Gastroesophageal sphincter (tissue), 4 donors: ENCODE measurements around the gene LETM1. TPM values are rescaled to one million over a fixed set of nuclear protein-coding genes. Genes with fewer than 3 reads are reported as not detected.

Experiments used
- ATAC-seq: fragments of 150-250 bp; one replicate; pipeline ENCODE4 v1.9.1; 2016; ENCODE audit warnings: mild to moderate bottlenecking, moderate library complexity
- H3K27ac ChIP-seq, 4 donors: fragments of 200-600 bp; sonication (generic) in 3 of 4; 1 replicate in 3 of 4; 2 replicates in 1 of 4; pipeline ENCODE4 v1.5.1; 2016 to 2019
- H3K27me3 ChIP-seq: fragments of 200-600 bp; sonication (generic); one replicate; pipeline ENCODE4 v1.5.1; 2019
- H3K36me3 ChIP-seq, 2 donors: fragments of 200-600 bp; sonication (generic); one replicate each; pipeline ENCODE4 v1.5.1; 2019; ENCODE audit warnings: control low read depth in 1 of 2
- H3K4me1 ChIP-seq, 3 donors: fragments of 200-600 bp; sonication (generic); 1 replicate in 2 of 3; 2 replicates in 1 of 3; pipeline ENCODE4 v1.5.1; 2016 to 2019; ENCODE audit warnings: control low read depth in 2 of 3
- H3K4me3 ChIP-seq, 2 donors: fragments of 200-600 bp; sonication (generic); one replicate each; pipeline ENCODE4 v1.5.1; 2019; ENCODE audit warnings: mild to moderate bottlenecking in 1 of 2, moderate library complexity in 1 of 2
- H3K9me3 ChIP-seq, 3 donors: fragments of 200-600 bp; sonication (generic); one replicate each; pipeline ENCODE4 v1.5.1; 2017 to 2019; ENCODE audit warnings: control low read depth in 2 of 3
- EP300 ChIP-seq: sonication (generic); formaldehyde crosslinking; IDR thresholded peaks from one replicate; pipeline ENCODE4 v1.6.1; 2017; ENCODE audit warnings: antibody characterized with exemption, mild to moderate bottlenecking
- POLR2A ChIP-seq, 2 donors: fragments of 450-650 bp; IDR thresholded peaks; one replicate each; pipeline ENCODE4 v1.6.1; 2017; ENCODE audit warnings: antibody characterized with exemption in 2 of 2, mild to moderate bottlenecking in 2 of 2, moderate library complexity in 1 of 2
- POLR2AphosphoS5 ChIP-seq: sonication (generic); formaldehyde crosslinking; IDR thresholded peaks from one replicate; pipeline ENCODE4 v1.6.1; 2017; ENCODE audit warnings: antibody characterized with exemption
- WGBS, 2 donors: methylation state at CpG; one replicate each; pipeline ENCODE4 v1.1.5; 2018; ENCODE audit warnings: low coverage in 1 of 2; 5-methylcytosine and 5-hydroxymethylcytosine counted together
- total RNA-seq, 4 donors: library from RNA; depleted of rRNA; stranded (reverse); fragments of >200 nt; gene quantifications; one replicate each; pipeline ENCODE4 v1.1.0, GENCODE V29; 2016
- TF ChIP-seq, protein P1 (sequence below), 4 experiments: fragments of 200-600 bp in 2 of 4; fragments of 450-650 bp in 2 of 4; sonication (generic) in 1 of 4; IDR thresholded peaks; one replicate each; pipeline ENCODE4 v1.5.1; 2017 to 2019; ENCODE audit warnings: antibody characterized with exemption in 4 of 4, mild to moderate bottlenecking in 2 of 4, moderate library complexity in 2 of 4

The LETM1 gene
- total RNA-seq, 4 donors from 2014 or later = 24.0 to 29.2 (median 26.9) TPM

DNA sequence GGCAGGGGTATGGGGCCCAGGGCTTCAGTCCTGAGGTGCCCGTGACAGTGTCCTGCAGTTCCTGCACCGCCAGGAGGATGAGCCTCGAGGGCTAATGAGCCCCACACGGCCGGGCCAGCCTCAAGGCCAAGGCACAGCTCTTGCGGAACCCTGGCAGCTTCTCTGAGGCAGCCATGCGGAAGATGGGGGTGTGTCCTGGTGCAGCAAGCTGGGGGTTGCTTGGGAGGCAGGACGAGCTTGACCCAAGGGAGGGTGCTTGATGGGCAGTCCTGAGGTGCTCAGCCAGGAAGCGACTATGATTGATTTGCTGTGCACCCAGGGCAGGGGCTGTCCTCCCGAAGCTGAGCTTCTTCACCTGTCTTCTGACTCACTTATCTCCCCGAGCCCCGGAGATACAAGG lies 72.0 kb downstream of the LETM1 start:
- WGBS, 2 donors = 60% methylated on average over 1 of the region's 12 CpGs; no CpG with 5 or more reads in 1 of the 2 donors

DNA sequence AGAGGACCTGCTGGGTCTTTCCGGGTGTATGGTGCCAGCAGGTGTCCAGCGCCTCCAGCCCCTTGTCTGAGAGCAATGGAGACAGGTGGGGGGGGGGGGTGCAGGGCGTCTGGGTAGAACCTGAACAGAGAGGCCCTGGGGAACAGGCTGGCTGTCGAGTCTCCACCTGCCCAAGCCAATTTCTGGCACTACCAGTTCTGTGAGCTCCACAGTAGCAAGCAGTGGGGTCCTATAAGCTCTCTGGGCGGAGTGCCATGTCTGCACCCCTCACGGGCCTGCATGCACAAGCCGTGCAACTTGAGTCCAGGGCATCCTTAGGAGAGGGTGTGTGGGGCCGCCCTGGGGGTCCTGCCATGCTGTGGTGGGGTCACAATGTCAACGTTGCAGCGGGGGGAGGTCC lies 72.9 kb downstream of the LETM1 start:
- Histone ChIP-seq H3K4me1 (peaks cover 0 to 5% (median 0%) of the 10 kb centered on the region in 3 donors), H3K36me3 (no peaks in the 10 kb centered on the region), H3K27ac (no peak overlapping the region), H3K27me3 (peaks cover 28% of the 10 kb centered on the region), H3K4me3 (no peak overlapping the region), H3K9me3 (no peaks in the 10 kb centered on the region)
- no peak for ATAC-seq
- WGBS, 2 donors = 81% methylated on average over 3 of the region's 10 CpGs; no CpG with 5 or more reads in 1 of the 2 donors
- TF ChIP-seq EP300 (no peak), POLR2AphosphoS5 (no peak), POLR2A (IDR thresholded peaks at IDR 0.05) (no peak)
- TF ChIP-seq, protein P1, sequence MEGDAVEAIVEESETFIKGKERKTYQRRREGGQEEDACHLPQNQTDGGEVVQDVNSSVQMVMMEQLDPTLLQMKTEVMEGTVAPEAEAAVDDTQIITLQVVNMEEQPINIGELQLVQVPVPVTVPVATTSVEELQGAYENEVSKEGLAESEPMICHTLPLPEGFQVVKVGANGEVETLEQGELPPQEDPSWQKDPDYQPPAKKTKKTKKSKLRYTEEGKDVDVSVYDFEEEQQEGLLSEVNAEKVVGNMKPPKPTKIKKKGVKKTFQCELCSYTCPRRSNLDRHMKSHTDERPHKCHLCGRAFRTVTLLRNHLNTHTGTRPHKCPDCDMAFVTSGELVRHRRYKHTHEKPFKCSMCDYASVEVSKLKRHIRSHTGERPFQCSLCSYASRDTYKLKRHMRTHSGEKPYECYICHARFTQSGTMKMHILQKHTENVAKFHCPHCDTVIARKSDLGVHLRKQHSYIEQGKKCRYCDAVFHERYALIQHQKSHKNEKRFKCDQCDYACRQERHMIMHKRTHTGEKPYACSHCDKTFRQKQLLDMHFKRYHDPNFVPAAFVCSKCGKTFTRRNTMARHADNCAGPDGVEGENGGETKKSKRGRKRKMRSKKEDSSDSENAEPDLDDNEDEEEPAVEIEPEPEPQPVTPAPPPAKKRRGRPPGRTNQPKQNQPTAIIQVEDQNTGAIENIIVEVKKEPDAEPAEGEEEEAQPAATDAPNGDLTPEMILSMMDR (IDR thresholded peaks at IDR 0.05) = no peak

More for the DNA sequence above, 72.0 kb downstream of the LETM1 start:
- H3K9me3 ChIP-seq = no peaks in the 10 kb centered on the region
- no peak overlapping the region for H3K4me3 ChIP-seq
- no peak overlapping the region for H3K27ac ChIP-seq
- no peaks in the 10 kb centered on the region for H3K36me3 ChIP-seq
- no peak for TF ChIP-seq EP300
- TF ChIP-seq, protein P1 (IDR thresholded peaks at IDR 0.05) = no peak
- peaks cover 0 to 9% (median 0%) of the 10 kb centered on the region in 3 donors for H3K4me1 ChIP-seq
- ATAC-seq = no peak
- peaks cover 19% of the 10 kb centered on the region for H3K27me3 ChIP-seq

DNA sequence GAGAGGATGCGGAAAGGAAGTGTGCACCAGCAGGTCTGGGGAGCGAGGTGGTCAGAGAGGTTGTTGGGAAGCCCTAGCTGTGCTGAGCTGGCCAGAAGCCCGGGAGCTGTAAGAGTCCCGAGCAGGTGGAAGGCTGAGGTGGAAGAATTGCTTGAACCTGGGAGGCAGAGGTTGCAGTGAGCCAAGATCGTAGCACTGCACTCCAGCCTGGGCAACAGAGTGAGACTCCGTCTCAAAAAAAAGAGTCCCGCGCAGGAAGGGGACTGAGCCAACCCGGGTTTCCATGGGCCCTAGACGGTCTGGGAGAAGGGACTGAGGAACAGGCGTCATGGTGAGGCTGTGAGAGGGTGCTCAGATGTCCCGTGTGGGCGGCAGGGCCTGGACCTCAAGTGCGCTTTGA lies 75.5 kb downstream of the LETM1 start:
- no peaks in the 10 kb centered on the region for H3K4me1 ChIP-seq
- H3K36me3 ChIP-seq = no peaks in the 10 kb centered on the region
- no peaks in the 10 kb centered on the region for H3K9me3 ChIP-seq
- WGBS, 2 donors = 84 to 90% methylated on average over 2 to 12 of the region's 14 CpGs
- no peak for ATAC-seq
- H3K27ac ChIP-seq = no peak overlapping the region
- no peak overlapping the region for H3K4me3 ChIP-seq
- TF ChIP-seq EP300 = no peak
- TF ChIP-seq, protein P1 (IDR thresholded peaks at IDR 0.05) = no peak
- no peak for TF ChIP-seq POLR2A (IDR thresholded peaks at IDR 0.05)
- no peak for TF ChIP-seq POLR2AphosphoS5
- peaks cover 28% of the 10 kb centered on the region for H3K27me3 ChIP-seq

DNA sequence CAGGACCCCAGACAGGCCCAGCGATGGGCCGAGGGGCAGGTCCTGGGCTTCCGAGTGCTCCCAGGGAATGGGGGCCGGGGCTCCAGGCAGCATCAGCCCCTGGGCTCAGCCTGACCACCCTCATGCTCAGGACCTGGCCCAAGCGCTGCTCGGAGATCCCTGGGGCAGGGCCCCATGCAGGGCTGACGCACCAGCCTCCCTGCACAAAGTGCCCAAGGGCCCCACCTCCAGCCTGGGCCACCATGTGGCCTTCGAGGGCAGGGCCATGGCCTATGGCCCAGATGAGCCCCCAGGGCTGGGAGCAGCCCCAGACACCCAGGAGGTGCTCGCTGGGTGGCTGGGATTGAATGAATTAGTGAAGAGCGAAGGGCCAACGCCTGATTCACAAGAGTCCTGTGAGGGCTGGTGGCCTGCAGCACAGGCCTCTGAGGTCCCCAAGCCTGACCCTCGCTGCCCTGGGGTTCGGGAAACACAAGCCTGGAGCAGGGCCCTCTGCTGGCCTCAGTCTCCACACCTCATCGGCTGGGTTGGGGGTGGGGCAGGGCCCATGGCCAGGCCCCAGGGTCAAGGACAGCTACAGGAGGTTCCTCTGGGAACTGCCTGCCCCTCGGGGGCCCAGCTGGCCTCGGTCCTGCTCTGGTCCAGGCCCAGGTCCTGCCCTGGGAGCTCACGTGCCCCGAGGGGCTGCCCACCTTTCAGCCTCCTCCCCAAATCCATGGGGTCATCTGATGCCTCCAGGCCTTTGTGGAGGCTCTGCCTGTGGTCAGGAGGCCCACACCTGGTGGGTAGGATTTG lies 76.2 kb downstream of the LETM1 start:
- 100% methylated on average over 2 of the region's 18 CpGs; no CpG with 5 or more reads in 1 of the 2 donors for WGBS, 2 donors
- no peaks in the 10 kb centered on the region for H3K9me3 ChIP-seq
- H3K4me3 ChIP-seq = no peak overlapping the region
- no peak overlapping the region for H3K27ac ChIP-seq
- no peaks in the 10 kb centered on the region for H3K36me3 ChIP-seq
- no peak for ATAC-seq
- peaks cover 28% of the 10 kb centered on the region for H3K27me3 ChIP-seq
- TF ChIP-seq POLR2AphosphoS5 (no peak), POLR2A (IDR thresholded peaks at IDR 0.05) (no peak), EP300 (no peak)
- TF ChIP-seq, protein P1 (IDR thresholded peaks at IDR 0.05) = no peak
- no peaks in the 10 kb centered on the region for H3K4me1 ChIP-seq
